HG02981 (cell line): ENCODE measurements around the gene PTPRK.
A peak's percentile ranks its signal among the peaks of the same experiment; 100 is the strongest.

Source experiments
- ATAC-seq: cut with Tn5 transposase; IDR thresholded peaks from one replicate; pipeline ENCODE4 v1.9.1; 2021; ENCODE audit warnings: mild to moderate bottlenecking, moderate library complexity; ENCODE audit not compliant: unreplicated experiment

The PTPRK gene

DNA sequence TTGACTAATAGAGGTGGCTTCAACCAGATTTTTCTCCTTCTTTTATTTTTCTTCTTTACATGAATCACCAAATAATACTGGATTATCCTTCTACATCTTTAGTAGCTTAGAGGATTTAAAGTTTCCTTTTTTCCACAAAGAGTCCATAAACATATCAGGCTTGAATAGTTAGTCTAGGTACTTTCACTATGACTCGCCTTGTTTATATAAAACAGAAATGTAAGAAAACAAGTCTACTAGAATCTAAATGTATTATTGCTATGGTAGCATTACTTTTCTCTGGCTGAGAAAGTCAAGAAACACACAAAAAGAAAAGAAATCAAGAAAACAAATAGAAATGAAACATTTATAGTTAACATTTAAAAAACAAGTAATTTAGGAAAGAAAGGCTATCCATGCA is 215.2 kb downstream of the PTPRK start:
- no peak for ATAC-seq

- ATAC-seq = no peak
Observed at GRCh38 chr6:128303870-128304269, 216.5 kb downstream of the PTPRK start.

DNA sequence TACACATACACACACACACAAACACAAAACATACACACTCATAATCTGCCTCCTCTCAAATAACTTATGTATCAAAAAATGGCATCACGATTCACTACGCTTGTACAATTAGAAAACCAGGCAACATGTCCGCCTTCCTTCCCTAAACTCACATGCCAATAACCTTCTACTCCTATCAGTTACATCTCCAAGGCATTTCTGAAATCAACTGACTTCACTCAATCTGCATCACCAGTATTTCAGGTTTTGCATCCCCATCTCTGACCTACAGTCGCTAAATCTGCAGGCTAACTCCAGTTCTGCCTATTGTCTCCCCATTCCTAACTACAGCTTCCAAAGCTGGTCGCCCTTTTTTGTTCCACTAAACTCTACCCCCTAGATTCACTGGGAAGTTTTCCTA is 217.5 kb downstream of the PTPRK start:
- no peak for ATAC-seq

GRCh38 chr6:128295670-128296069 is 224.7 kb downstream of the PTPRK start:
- no peak for ATAC-seq

GRCh38 chr6:128290221-128290620 is 230.2 kb downstream of the PTPRK start:
- peak; percentile 87 for ATAC-seq

- ATAC-seq = no peak
Observed at GRCh38 chr6:128284128-128284527, 236.3 kb downstream of the PTPRK start.

DNA sequence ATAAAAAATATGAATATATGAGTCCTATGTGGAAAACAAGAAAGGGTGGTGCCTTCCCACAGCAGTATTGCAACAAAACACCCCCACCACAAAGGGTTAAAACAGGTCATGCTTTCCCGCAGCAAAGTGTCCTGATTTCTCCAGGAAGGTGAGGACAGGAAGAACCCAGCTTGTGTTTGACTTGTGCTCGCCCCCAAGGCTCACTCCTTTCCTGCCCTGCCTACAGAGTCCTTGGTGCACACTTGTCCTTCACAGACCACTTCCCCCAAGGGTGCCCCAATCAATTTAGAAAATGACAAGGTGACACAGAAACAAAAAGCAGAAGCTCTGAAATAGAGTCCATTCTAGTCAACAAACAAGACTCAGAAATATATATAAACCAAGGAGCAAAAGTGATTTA is 237.4 kb downstream of the PTPRK start:
- ATAC-seq = no peak

- ATAC-seq = no peak
Observed at GRCh38 chr6:128280960-128281359, 239.4 kb downstream of the PTPRK start.

DNA sequence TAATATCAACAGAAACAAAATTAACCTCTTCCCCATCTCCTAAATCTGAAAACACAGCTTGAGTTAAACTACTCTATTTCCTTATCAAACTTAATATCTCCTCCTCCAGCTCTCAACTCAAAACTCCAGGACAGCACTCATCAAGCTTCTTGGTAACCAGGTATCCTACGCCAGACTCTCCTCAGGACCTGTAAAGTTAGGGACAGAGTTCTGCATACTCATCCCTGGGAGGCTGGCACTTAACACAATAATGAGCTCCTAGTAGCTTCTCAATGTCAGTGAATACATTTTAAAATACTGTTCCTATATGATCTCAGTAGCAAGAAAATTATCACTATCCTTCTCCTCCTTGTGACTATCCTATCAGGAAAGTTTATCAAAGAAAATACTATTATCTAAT is 240.3 kb downstream of the PTPRK start:
- no peak for ATAC-seq

GRCh38 chr6:128278836-128279235 is 241.6 kb downstream of the PTPRK start:
- no peak for ATAC-seq

GRCh38 chr6:128277379-128277778 is 243.0 kb downstream of the PTPRK start:
- ATAC-seq = no peak

GRCh38 chr6:128276311-128276710 is 244.1 kb downstream of the PTPRK start:
- no peak for ATAC-seq

- ATAC-seq = no peak
Observed at GRCh38 chr6:128275681-128276080, 244.7 kb downstream of the PTPRK start.

DNA sequence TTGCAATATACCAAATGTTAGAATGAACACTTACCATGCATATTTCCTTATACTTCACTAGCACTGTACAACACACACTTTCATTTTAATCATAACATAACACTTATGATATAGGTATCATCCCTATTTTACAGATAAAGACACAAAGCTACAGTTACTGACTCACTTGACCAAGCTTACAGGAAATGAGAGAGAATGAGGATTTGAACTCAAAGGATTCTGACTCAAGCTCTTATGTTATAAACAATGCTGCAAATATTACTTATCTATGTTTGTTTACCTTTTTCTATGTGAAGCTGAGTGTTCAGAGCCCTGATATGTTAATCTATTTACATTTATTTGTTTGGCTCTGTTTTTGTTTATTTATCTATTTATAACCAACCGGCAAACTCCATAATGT is 245.4 kb downstream of the PTPRK start:
- ATAC-seq = no peak

- no peak for ATAC-seq
Observed at GRCh38 chr6:128271527-128271926, 248.9 kb downstream of the PTPRK start.

- no peak for ATAC-seq
Observed at GRCh38 chr6:128271011-128271410, 249.4 kb downstream of the PTPRK start.

- no peak for ATAC-seq
Observed at GRCh38 chr6:128266946-128267345, 253.5 kb downstream of the PTPRK start.

- no peak for ATAC-seq
Observed at GRCh38 chr6:128265706-128266105, 254.7 kb downstream of the PTPRK start.

DNA sequence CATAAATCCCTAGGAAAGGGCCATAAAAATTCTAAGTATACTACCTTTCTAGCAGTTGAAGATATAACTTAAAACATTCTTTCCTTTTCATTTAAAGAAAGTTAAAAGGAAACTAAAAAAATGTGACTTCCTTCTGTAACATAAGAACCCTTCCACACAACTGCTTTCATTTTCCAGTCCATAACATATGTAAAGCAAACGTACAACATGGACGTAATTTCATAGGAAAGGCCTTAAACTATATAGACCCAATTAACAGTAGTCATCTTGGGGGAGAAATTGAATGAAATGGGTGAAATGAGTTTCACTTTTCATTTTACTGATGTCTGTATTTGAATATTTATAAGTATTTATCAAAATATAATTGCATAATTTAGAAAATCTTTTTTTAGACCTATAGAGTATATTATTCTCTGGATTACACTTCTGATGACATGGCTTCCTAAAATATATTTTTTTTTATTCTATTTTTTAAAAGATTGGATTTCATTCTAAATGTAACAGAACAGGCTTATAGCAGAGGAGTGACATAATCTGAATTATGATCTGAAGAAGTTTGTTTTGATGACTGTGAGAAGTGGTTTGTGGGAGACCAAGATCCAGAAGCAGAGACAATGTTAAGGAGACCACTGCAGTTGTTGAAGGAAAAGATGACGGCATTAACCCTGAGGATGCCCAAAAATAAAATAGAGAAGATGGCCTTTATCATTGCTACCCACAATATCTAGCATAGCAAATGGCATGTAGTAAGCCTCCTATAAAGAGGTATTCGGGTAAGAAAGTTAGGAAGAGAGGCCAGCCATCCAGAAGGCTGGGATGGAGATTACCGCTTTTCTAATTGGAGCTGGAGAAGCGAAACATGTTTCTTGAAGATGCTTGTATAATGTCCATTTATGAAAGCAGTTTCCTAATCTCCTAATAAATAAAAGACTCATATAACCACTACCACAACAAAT is 260.4 kb downstream of the PTPRK start:
- peak; percentile 57 for ATAC-seq

- peak; percentile 93 for ATAC-seq
Observed at GRCh38 chr6:128259029-128259724, 261.2 kb downstream of the PTPRK start.

DNA sequence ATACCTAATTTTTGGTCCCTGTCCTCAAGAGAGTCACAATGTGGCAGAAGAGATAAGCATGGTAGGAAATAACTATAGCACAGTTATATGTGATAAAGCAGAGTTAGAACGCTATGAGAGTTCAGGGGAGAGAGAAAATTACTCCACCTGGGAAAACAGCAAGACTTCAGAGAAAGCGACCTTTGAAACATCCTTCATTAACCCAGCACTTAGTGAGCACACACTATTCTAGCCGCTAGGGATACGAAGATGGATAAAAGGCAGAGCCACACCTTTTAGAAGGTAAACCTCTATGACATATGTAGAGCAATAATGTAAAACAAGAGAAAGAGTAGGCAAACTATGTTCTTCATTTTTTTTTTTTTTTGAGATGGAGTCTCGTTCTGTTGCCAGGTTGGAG is 264.3 kb downstream of the PTPRK start:
- ATAC-seq = no peak
